Left colon (tissue), 2 donors: ENCODE measurements around the gene KCND2. TPM values are rescaled to one million over a fixed set of nuclear protein-coding genes. Genes with fewer than 3 reads are reported as not detected.

Source experiments
- ATAC-seq: fragments of 200-7000 bp; cut with Tn5 transposase; one replicate; pipeline ENCODE4 v1.9.1; 2020; ENCODE audit warnings: mild to moderate bottlenecking, moderate library complexity
- DNase-seq, 2 donors: peaks; one replicate each; pipeline ENCODE4 v3.0.0-alpha.2; 2020
- intact Hi-C, 2 donors: fragments of 100-400 bp; cut with DNase I in 1 of 2; cut with micrococcal nuclease in 1 of 2; formaldehyde crosslinking; loops; one replicate each; pipeline versions ENCODE4 v1.11.2 to v1.14.0; 2022; cut with DNase I, micrococcal nuclease
- total RNA-seq, 2 donors: library from RNA; stranded (reverse); fragmentation: NEBNext Ultra II Directional; extraction: Animal tissue kit (Norgen Biotek cat#: 25700); gene quantifications; one replicate each; pipeline ENCODE4 v1.2.1, GENCODE V29; 2021
- donor health status: DM: no; HTN: no; CAD: no.
- donor health status: DM: yes; HTN: yes; CAD: no.

Gene KCND2
- total RNA-seq, 2 donors from 2014 or later: 0.09 to 0.36 TPM

- DNase-seq (no peak), ATAC-seq (no peak)
- intact Hi-C loops: no loop called here
These were observed 443.3 kb downstream of the KCND2 start for GRCh38 chr7:120716307-120716706.

DNA sequence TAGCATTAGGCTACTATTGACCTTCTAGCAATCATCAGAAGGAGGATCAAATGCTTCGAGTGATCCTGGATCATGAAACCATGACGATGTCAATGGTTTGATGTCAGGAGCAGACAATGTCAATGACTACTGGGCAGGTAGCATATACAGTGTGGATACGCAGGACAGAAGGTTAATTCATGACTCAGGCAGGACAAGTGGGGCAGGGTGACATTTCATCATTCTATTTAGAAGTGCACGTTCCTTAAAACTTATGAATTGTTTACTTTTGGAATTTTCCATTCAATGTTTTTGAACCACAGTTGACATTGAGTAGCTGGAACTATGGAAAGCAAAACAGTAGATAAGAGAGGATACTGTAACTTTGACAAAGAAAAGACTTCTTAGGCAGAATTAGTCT is 444.2 kb downstream of the KCND2 start:
- intact Hi-C loops: no loop called here
- ATAC-seq (no peak), DNase-seq (no peak)

GRCh38 chr7:120718361-120718760 is 445.4 kb downstream of the KCND2 start:
- intact Hi-C loops: no loop called here
- DNase-seq (no peak), ATAC-seq (no peak)

DNA sequence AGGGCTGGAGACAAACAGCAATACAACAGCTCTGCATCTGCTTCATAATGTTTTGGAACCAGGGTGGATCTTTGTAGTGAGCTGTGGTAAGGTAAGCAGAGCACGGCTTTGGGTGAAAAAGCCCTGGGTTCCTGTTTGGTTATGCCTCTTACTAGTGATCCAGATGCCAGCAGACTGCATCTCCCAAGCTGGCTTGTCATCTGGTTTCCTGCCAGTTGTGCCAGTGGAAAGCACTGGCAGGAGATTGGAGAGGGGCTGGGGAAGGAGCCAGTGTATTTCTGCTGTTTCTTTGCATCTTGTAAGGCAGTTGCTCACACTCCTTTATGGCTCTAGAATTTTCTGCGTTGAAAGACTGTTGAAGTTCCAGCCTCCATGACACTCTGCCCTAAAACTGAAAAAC is 447.3 kb downstream of the KCND2 start:
- no peak for ATAC-seq
- intact Hi-C loops: no loop called here
- no peak for DNase-seq

DNA sequence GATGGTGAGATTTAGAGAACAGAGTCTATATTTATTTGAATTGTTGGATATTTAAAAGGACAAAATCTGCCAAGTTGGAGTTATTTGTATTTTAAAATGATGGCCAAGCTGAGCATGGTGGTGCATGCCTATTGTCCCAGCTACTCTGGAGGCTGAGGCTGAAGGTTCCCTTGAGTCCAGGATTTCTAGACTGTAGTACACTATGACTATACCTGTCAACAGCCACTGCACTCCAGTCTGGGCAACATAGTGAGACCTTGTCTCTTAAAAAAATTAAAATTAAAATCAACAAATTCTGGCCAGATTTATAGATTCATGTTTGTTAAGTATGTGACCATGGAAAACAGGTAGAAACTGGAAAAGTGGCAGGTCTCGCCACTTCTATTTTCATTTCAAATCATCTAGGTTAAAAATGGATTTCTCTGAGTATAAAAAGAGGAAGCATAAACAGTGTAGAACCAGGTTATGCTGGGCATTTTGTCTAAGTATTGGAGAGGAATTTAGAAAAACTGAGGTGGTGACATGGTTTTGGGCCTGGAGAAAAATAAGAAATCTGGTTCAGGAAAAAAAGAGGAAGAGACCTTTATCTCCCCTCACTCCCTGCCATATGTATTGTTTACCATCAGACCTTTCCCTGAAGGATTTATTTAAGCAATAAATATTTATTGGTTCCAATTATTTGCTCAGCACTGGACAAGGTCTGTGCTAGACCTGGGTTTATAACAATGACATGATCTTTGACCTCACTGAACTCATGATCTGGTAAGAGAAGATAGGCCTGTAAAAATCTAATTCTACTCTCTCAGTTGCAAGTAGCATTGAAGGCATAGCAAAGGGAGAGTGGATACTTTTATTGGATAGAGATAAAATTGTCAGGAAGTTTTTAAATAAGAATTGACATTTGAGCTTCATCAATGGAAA is 450.8 kb downstream of the KCND2 start:
- no peak for ATAC-seq
- intact Hi-C loops: no loop called here
- no peak for DNase-seq

GRCh38 chr7:120724448-120724847 is 451.5 kb downstream of the KCND2 start:
- DNase-seq: no peak
- ATAC-seq: no peak
- intact Hi-C loops: no loop called here

DNA sequence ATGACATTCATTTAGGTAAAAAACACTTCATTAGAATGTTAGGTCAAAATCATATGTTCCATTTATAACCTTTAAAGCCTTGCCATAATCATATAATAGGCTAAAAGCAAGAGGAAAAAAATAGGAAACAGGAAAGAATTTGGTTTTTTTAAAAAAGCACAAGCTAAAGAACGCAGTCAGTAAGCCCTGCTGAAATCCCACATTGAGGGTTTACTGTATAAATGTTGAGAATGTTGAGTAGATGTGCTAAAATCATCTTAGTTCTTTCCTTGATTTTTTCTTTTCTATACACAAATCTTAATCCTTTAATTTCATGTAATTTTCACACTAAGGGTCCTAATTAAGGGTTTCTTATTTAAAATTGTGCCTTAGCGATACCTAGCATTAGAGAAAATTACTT is 452.0 kb downstream of the KCND2 start:
- no peak for ATAC-seq
- intact Hi-C loops: no loop called here
- no peak for DNase-seq

DNA sequence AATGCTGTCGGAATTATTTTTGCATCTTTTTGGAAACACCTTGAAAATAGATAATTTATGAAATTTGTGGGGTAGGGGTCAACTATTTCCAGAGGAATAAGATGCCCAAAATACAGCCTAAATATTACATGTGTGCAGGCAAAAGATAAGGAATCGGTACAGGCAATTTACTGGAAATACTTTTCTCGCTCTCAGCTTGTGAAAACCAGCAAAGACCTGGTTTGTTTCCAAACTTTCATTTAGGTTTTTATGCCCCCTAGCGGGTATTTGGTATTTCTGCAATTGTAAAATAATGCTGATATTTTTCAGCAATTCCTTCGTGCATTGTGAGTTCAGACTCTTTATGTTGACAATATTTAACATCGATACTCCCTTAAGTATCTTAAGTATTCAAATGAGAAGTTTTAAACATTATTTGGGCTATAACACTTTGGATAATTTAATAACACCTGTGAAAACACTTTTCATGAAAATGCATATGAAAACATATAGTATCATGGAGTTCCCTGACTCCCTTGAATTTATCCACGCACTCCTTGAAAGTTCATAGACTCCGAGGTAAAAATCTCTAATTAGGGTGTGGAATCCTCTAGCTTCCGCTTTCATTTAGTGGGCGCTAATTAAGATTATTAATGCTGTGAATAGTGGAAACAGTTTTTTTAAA is 452.5 kb downstream of the KCND2 start:
- intact Hi-C loops: no loop called here
- DNase-seq: no peak

DNA sequence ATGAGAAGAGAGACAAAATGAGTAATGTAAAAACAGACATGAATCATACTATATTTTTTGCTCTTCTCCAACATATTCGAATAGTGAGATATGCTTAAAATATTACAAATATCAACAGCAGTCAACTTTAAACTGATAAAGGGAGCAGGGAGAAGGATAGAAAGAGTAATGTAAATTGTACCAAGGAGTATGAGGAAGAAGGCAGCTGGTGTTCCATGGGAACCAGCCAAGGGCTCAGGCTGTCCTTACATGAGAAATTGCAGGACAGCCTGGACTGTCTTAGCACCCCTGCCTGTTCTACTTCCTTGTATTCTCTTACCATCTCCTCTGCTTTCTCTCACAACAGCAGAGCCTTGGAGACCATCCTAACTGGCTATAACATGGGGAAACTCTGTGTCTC is 456.3 kb downstream of the KCND2 start:
- ATAC-seq (no peak), DNase-seq (peak in 1 of 2 donors; percentile 37)
- intact Hi-C loops: no loop called here

More for the DNA sequence above, 452.5 kb downstream of the KCND2 start:
- ATAC-seq: no peak

DNA sequence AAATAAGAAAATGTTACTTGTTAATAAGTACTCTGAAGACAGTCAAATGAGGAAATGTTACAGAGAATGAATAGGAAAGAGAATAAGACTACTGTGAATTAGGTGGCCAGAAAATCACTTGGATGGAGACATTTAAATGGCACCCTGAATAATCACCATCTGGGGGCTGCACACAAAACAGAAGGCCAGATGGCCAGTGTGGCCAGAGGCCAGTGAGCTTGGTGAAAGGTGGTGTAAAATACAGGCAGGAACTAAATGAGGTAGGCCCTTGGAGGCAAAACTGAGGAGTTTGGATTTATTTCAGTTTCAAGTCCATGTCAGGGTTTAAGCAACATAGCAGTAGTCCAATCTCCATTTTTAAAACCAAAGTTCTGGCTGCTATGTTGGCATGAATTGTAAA is 458.3 kb downstream of the KCND2 start:
- intact Hi-C loops: no loop called here
- ATAC-seq (no peak), DNase-seq (no peak)

GRCh38 chr7:120732256-120732655 is 459.3 kb downstream of the KCND2 start:
- no peak for DNase-seq
- intact Hi-C loops: no loop called here
- ATAC-seq: no peak

GRCh38 chr7:120733143-120733542 is 460.2 kb downstream of the KCND2 start:
- intact Hi-C loops: no loop called here
- DNase-seq: no peak
- no peak for ATAC-seq

DNA sequence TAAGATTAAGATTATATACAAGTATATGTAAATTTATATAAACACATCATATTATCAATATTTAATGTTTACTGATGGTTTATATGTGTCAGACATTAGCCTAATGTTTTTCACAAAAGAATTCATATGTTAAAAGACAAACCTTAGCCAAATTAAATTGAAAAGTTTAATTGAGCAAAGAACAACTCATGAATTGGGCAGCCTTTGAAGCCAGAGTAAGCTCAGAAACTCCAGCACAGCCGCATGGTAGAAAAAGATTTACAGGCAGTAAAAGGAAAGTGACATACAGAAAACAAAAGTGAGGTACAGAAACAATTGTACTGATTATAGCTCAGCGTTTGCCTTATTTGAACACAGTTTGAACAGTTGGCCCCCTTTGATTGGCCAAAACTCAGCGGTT is 460.9 kb downstream of the KCND2 start:
- intact Hi-C loops: no loop called here
- DNase-seq (no peak), ATAC-seq (no peak)

DNA sequence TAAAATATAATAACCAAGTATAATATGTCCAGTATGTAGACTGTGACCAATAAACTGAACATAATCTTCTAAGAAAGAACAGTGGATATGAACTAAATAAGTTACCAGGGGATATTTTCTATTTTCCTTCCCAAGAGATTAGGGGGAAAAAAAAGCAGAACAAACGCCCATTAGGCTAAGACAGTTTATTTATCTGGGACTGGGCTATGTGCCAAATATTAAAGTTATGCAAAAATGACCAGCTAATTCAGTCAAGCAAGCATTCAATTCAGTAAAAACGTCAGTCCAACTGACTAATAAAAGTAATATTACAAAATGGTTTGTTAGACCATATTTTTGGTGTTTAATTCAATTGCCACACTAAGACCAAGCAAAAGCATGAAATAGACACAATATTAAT is 462.8 kb downstream of the KCND2 start:
- DNase-seq: no peak
- no peak for ATAC-seq

GRCh38 chr7:120738816-120739215 is 465.8 kb downstream of the KCND2 start:
- intact Hi-C loops: no loop called here

More for the DNA sequence above, 462.8 kb downstream of the KCND2 start:
- intact Hi-C loops: no loop called here

DNA sequence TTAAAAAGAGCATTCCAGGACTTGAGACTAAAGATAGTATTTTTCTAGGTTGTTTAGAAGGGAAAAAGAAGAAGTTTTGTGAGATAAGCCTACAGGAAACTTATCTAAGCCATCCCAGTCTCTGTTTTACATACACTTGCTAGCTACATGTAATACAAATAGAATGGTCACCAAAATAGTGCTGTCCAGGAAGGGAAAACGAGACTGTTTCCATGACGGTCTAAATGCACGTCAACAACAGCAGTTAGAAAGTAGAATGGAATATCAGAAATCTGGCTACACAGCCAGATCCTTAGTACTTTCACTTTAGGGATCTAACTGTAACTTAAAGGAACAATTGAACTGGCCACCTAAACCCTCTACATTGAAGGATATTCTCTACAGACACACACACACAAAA is 467.4 kb downstream of the KCND2 start:
- no peak for ATAC-seq
- intact Hi-C loops: no loop called here
- DNase-seq: no peak

More at GRCh38 chr7:120738816-120739215, 465.8 kb downstream of the KCND2 start:
- ATAC-seq (no peak), DNase-seq (no peak)

DNA sequence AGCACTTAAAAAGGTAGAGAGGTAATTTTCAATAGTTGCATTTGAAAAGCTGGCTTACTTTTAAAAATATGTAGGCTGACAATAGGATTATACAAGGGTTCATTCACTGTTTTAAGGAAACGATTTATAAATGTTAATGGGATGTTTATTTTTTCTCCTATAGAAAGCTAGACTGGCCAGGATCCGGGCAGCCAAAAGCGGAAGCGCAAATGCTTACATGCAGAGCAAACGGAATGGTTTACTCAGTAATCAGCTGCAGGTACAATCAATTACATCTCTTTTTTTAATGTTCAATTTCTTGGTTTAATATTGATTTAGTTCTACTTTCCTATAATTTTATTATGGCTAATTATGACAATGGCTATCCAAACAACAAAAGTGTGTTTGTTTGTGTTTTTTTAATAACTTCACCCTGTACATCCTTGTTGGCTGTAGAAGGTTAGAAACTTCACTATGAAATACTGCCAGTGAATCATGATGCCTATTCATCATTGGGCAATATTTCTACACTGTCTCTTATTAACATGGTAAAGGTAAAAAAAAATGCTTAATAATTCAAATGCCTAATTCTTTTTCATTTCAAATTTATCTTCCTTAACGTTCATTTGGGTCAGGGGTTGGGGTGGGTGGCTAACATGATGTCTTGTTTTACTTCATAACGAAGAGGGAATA is 468.5 kb downstream of the KCND2 start:
- ATAC-seq: no peak
- intact Hi-C loops: no loop called here
- no peak for DNase-seq

- ATAC-seq (no peak), DNase-seq (no peak)
- intact Hi-C loops: no loop called here
These were observed 469.4 kb downstream of the KCND2 start for GRCh38 chr7:120742372-120742771.

- intact Hi-C loops: no loop called here
- ATAC-seq (no peak), DNase-seq (no peak)
These were observed 470.2 kb downstream of the KCND2 start for GRCh38 chr7:120743128-120743527.

- intact Hi-C loops: no loop called here
- ATAC-seq: no peak
These were observed 487.1 kb downstream of the KCND2 start for GRCh38 chr7:120760050-120760449.

More at GRCh38 chr7:120760050-120760449, 487.1 kb downstream of the KCND2 start:
- DNase-seq: no peak
